ENCODE results near the gene NELFA.

DNA sequence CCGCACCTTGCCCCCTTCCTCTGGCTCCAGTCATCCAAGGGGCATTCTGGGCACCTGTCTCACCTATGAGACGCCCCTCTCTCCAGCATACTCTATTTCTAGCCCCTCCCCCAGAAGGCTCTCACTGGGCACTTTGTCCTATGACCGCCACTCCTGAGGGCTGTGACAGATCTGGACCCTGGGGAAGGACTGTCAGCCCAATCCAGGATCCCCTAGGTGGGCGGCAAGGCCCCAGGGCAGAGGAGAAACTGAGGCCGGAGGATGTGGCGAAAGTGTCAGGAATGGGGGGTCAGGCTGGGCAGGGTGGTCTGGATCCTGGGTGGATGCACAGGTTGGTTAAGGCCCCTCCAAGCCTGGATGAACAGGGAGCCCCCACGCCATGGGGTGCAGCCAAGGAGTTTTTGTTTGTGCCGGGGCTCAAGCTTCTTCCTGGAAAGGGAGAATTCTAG is 34.2 kb upstream of the NELFA start:
- TF ChIP-seq, protein P1, sequence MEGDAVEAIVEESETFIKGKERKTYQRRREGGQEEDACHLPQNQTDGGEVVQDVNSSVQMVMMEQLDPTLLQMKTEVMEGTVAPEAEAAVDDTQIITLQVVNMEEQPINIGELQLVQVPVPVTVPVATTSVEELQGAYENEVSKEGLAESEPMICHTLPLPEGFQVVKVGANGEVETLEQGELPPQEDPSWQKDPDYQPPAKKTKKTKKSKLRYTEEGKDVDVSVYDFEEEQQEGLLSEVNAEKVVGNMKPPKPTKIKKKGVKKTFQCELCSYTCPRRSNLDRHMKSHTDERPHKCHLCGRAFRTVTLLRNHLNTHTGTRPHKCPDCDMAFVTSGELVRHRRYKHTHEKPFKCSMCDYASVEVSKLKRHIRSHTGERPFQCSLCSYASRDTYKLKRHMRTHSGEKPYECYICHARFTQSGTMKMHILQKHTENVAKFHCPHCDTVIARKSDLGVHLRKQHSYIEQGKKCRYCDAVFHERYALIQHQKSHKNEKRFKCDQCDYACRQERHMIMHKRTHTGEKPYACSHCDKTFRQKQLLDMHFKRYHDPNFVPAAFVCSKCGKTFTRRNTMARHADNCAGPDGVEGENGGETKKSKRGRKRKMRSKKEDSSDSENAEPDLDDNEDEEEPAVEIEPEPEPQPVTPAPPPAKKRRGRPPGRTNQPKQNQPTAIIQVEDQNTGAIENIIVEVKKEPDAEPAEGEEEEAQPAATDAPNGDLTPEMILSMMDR (conservative IDR thresholded peaks at IDR 0.05 in 1 of 2, IDR thresholded peaks at IDR 0.05 in 1 of 2; ENCODE audit: low read depth in 1 of 2, low read length in 2 of 2) = no peak
- no peak for TF ChIP-seq EZH2 (IDR thresholded peaks at IDR 0.05; ENCODE audit: low read length, missing control alignments)

Measured in fibroblast of lung (primary cell).